ENCODE measurements around the gene MVD.

MVD gene

GRCh38 chr16:88634141-88634993 is 28.5 kb downstream of the MVD start:
- no peak for DNase-seq
- in situ Hi-C loops (cut with MboI; ENCODE audit: low pct_unique_long_range_greater_than_20kb, low sequenced_read_pairs), result no loop called here

- in situ Hi-C loops (cut with MboI; ENCODE audit: low pct_unique_long_range_greater_than_20kb, low sequenced_read_pairs), result no loop called here
- no peak for DNase-seq
Observed at GRCh38 chr16:88633684-88634140, 29.2 kb downstream of the MVD start.

GRCh38 chr16:88632587-88632930 is 30.3 kb downstream of the MVD start:
- in situ Hi-C loops (cut with MboI; ENCODE audit: low pct_unique_long_range_greater_than_20kb, low sequenced_read_pairs), result no loop called here
- no peak for DNase-seq

GRCh38 chr16:88631920-88632586 is 30.8 kb downstream of the MVD start:
- no peak for DNase-seq
- in situ Hi-C loops (cut with MboI; ENCODE audit: low pct_unique_long_range_greater_than_20kb, low sequenced_read_pairs), result no loop called here

GRCh38 chr16:88631384-88631783 is 31.5 kb downstream of the MVD start:
- in situ Hi-C loops (cut with MboI; ENCODE audit: low pct_unique_long_range_greater_than_20kb, low sequenced_read_pairs), result no loop called here
- DNase-seq, result no peak

GRCh38 chr16:88630941-88631340 is 31.9 kb downstream of the MVD start:
- DNase-seq, result no peak
- in situ Hi-C loops (cut with MboI; ENCODE audit: low pct_unique_long_range_greater_than_20kb, low sequenced_read_pairs), result no loop called here

- in situ Hi-C loops (cut with MboI; ENCODE audit: low pct_unique_long_range_greater_than_20kb, low sequenced_read_pairs), result no loop called here
- no peak for DNase-seq
Observed at GRCh38 chr16:88630433-88630832, 32.5 kb downstream of the MVD start.

- in situ Hi-C loops (cut with MboI; ENCODE audit: low pct_unique_long_range_greater_than_20kb, low sequenced_read_pairs), result no loop called here
- DNase-seq, result no peak
Observed at GRCh38 chr16:88629835-88630234, 33.1 kb downstream of the MVD start.

- in situ Hi-C loops (cut with MboI; ENCODE audit: low pct_unique_long_range_greater_than_20kb, low sequenced_read_pairs), result no loop called here
- peak; percentile 60 for DNase-seq
Observed at GRCh38 chr16:88628512-88628974, 34.3 kb downstream of the MVD start.

- no peak for DNase-seq
- in situ Hi-C loops (cut with MboI; ENCODE audit: low pct_unique_long_range_greater_than_20kb, low sequenced_read_pairs), result no loop called here
Observed at GRCh38 chr16:88627531-88628411, 35.1 kb downstream of the MVD start.

GRCh38 chr16:88626646-88627045 is 36.2 kb downstream of the MVD start:
- in situ Hi-C loops (cut with MboI; ENCODE audit: low pct_unique_long_range_greater_than_20kb, low sequenced_read_pairs), result no loop called here
- no peak for DNase-seq

GRCh38 chr16:88624977-88625576 is 37.8 kb downstream of the MVD start:
- DNase-seq, result no peak
- in situ Hi-C loops (cut with MboI; ENCODE audit: low pct_unique_long_range_greater_than_20kb, low sequenced_read_pairs), result no loop called here

GRCh38 chr16:88624481-88624880 is 38.4 kb downstream of the MVD start:
- in situ Hi-C loops (cut with MboI; ENCODE audit: low pct_unique_long_range_greater_than_20kb, low sequenced_read_pairs), result no loop called here
- DNase-seq, result no peak

- in situ Hi-C loops (cut with MboI; ENCODE audit: low pct_unique_long_range_greater_than_20kb, low sequenced_read_pairs), result no loop called here
- DNase-seq, result no peak
Observed at GRCh38 chr16:88623858-88624257, 39.0 kb downstream of the MVD start.

GRCh38 chr16:88622866-88623265 is 40.0 kb downstream of the MVD start:
- no peak for DNase-seq
- in situ Hi-C loops (cut with MboI; ENCODE audit: low pct_unique_long_range_greater_than_20kb, low sequenced_read_pairs), result no loop called here

- in situ Hi-C loops (cut with MboI; ENCODE audit: low pct_unique_long_range_greater_than_20kb, low sequenced_read_pairs), result no loop called here
- no peak for DNase-seq
Observed at GRCh38 chr16:88622125-88622524, 40.8 kb downstream of the MVD start.

GRCh38 chr16:88619859-88620815 is 42.8 kb downstream of the MVD start:
- in situ Hi-C loops (cut with MboI; ENCODE audit: low pct_unique_long_range_greater_than_20kb, low sequenced_read_pairs), result no loop called here
- DNase-seq, result no peak

GRCh38 chr16:88618956-88619667 is 43.8 kb downstream of the MVD start:
- in situ Hi-C loops (cut with MboI; ENCODE audit: low pct_unique_long_range_greater_than_20kb, low sequenced_read_pairs), result no loop called here
- no peak for DNase-seq
